A375 (cell line): ENCODE data around the gene LACTBL1. TPM values are rescaled to one million over a fixed set of nuclear protein-coding genes. Genes with fewer than 3 reads are reported as not detected.

Experiments
- total RNA-seq: library from RNA; depleted of rRNA; stranded (reverse); fragments of >200 nt; shearing (Covaris generic); gene quantifications from 2 replicates; pipeline ENCODE4 v1.2.3, GENCODE V29; 2014; rRNA removed

The LACTBL1 gene, protein sequence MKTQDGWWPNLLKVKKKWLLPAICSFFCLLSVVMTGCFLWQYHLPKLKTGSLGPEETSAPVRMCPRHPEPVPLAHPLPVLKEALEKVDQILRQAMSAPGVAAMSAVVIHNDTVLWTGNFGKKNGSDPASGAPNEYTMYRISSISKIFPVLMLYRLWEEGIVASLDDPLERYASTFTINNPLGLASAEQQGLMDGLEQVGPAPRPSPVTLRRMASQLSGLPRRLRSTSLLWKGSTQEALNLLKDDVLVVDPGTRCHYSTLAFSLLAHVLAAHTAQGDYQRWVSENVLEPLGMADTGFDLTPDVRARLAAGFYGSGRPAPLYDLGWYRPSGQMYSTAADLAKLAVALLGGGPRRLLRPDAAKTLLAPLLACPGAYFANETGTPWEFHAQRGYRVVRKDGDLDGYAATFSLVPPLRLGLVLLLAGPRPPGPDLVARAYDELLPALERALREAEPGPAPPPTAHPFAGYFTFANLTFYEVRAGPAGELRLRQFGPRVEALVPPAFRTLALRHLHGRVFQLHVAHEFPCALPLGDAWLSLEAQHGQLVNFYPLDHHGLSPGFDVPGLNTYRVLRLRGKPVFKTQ
- total RNA-seq, result not detected in 2 replicates

DNA sequence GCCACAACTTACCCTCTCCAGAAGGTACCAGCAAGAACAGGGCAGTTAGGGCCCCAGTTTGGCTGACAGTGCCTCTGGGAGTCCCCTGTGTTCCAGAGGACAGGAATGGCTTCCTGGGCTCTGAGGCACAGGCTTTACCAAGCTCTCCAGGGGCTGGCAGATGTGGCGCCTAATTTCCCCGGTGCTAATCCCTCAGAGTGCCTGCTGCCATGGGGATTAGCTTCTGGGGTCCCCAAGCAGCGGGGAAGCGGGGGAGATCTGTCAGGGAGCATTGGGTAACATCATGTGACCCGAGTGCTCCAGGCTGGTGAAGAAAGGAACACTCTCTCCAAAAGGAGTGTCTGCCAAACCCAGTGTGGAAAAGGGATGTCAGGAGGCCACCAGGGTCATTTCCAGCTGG is at the start of gene LACTBL1:
Gene LACTBL1 (minus strand): TSS at position 107 of the 400 bp plus-strand sequence. CDS start 550 bp downstream, outside the sequence.

DNA sequence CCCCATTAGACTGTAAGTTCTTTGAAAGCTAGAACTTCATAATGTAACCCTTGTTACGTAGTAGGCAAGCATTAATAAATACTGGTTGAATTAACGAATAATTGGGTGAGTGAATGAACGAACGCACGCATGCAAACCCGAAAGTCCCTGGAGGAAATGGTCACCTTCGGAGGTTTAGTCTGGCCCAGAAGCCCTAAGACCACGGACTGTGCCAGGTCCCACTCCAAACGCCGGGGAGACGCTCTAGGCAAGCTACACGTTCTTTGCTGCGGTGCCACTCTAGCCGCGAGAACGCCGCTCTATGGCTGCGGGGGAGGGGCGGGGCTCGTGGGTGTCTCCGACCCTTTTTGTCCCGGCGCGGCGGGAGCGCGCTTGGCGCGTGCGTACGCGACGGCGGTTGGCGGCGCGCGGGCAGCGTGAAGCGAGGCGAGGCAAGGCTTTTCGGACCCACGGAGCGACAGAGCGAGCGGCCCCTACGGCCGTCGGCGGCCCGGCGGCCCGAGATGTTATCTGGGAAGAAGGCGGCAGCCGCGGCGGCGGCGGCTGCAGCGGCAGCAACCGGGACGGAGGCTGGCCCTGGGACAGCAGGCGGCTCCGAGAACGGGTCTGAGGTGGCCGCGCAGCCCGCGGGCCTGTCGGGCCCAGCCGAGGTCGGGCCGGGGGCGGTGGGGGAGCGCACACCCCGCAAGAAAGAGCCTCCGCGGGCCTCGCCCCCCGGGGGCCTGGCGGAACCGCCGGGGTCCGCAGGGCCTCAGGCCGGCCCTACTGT is 46.6 kb upstream of the LACTBL1 start, which contains the start of gene KDM1A:
Gene KDM1A (plus strand): TSS at position 375 of the 769 bp plus-strand sequence. CDS start 129 bp downstream, at position 504.

Other genes with a start within 250 kb of the LACTBL1 start
- not detected in 2 replicates for gene TEX46, start 43.0 kb upstream of the LACTBL1 start, total RNA-seq
- 140 and 149 TPM in 2 replicates for gene KDM1A, start 46.6 kb upstream of the LACTBL1 start, total RNA-seq
- 38.4 and 46.5 TPM in 2 replicates for gene LUZP1, start 196.0 kb upstream of the LACTBL1 start, total RNA-seq
- 0.23 and 0.24 TPM in 2 replicates for gene HTR1D, start 244.6 kb upstream of the LACTBL1 start, total RNA-seq